Duodenal mucosa (tissue), 2 donors: ENCODE results near the gene ABI3BP.
"Not testable (repeated sequence)": the region's sequence is repeated elsewhere in the genome, so short reads cannot be mapped to it uniquely, and the experiment has no call there.

ENCODE experiments used
- H3K27ac ChIP-seq: one replicate; pipeline ENCODE4 v1.7.0; 2013; ENCODE audit warnings: low read depth, low read length
- H3K27me3 ChIP-seq, 2 donors: one replicate each; pipeline ENCODE4 v1.7.0; 2013; ENCODE audit warnings: low read length in 2 of 2, control low read depth in 1 of 2; ENCODE audit not compliant: insufficient read depth in 2 of 2, control insufficient read depth in 1 of 2
- H3K36me3 ChIP-seq, 2 donors: one replicate each; pipeline ENCODE4 v1.7.0; 2013; ENCODE audit warnings: low read length in 2 of 2, control low read depth in 1 of 2; ENCODE audit not compliant: insufficient read depth in 2 of 2, control insufficient read depth in 1 of 2
- H3K4me1 ChIP-seq, 2 donors: one replicate each; pipeline ENCODE4 v1.7.0; 2013; ENCODE audit warnings: low read length in 2 of 2, control low read depth in 1 of 2; ENCODE audit not compliant: insufficient read depth in 2 of 2, control insufficient read depth in 1 of 2
- H3K4me3 ChIP-seq, 2 donors: one replicate each; pipeline ENCODE4 v1.7.0; 2013; ENCODE audit warnings: low read length in 2 of 2, low read depth in 1 of 2
- H3K9ac ChIP-seq, 2 donors: one replicate each; pipeline ENCODE4 v1.7.0; 2013; ENCODE audit warnings: low read length in 2 of 2, low read depth in 1 of 2
- H3K9me3 ChIP-seq, 2 donors: one replicate each; pipeline ENCODE4 v1.7.0; 2013; ENCODE audit warnings: low read length in 2 of 2, control low read depth in 1 of 2; ENCODE audit not compliant: control insufficient read depth in 1 of 2

Gene ABI3BP

GRCh38 chr3:101026244-101026643 lies 33.0 kb upstream of the ABI3BP start:
- Histone ChIP-seq H3K9me3 (peaks cover 0 to 3% of the 10 kb centered on the region in 2 donors), H3K4me3 (no peak overlapping the region), H3K4me1 (no peaks in the 10 kb centered on the region)

GRCh38 chr3:101020351-101021015 lies 27.3 kb upstream of the ABI3BP start:
- Histone ChIP-seq H3K4me3 (no peak overlapping the region), H3K9ac (no peak overlapping the region), H3K27ac (no peak overlapping the region)

More at GRCh38 chr3:101026244-101026643, 33.0 kb upstream of the ABI3BP start:
- Histone ChIP-seq H3K9ac (no peak overlapping the region), H3K27ac (no peak overlapping the region), H3K27me3 (no peaks in the 10 kb centered on the region), H3K36me3 (no peaks in the 10 kb centered on the region)

DNA sequence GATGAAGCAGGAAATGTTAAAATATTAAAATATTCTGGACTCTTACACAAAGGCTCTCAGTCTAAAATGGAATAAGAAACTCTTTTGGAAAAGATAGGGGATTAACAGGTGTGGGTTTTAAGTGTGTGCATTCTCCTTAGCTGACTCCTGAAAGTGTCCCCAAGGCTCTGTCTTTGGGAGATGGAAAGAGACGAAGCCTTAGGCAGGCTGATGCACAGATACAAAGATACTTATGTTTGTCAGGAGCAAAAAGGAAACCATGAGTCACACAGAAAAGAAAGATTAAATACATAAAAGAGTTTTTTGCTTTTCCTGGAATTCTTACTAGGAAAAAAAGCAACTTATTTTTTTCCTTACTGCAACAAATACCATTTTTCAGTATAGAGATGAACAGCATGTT lies 23.8 kb upstream of the ABI3BP start:
- no peak overlapping the region for H3K27ac ChIP-seq
- H3K27me3 ChIP-seq: no peaks in the 10 kb centered on the region
- H3K9me3 ChIP-seq: no peaks in the 10 kb centered on the region
- no peaks in the 10 kb centered on the region for H3K4me1 ChIP-seq
- H3K4me3 ChIP-seq: no peak overlapping the region
- H3K36me3 ChIP-seq: no peaks in the 10 kb centered on the region
- H3K9ac ChIP-seq: no peak overlapping the region

More at GRCh38 chr3:101020351-101021015, 27.3 kb upstream of the ABI3BP start:
- no peaks in the 10 kb centered on the region for H3K36me3 ChIP-seq
- H3K9me3 ChIP-seq: no peaks in the 10 kb centered on the region
- no peaks in the 10 kb centered on the region for H3K4me1 ChIP-seq
- H3K27me3 ChIP-seq: no peaks in the 10 kb centered on the region

DNA sequence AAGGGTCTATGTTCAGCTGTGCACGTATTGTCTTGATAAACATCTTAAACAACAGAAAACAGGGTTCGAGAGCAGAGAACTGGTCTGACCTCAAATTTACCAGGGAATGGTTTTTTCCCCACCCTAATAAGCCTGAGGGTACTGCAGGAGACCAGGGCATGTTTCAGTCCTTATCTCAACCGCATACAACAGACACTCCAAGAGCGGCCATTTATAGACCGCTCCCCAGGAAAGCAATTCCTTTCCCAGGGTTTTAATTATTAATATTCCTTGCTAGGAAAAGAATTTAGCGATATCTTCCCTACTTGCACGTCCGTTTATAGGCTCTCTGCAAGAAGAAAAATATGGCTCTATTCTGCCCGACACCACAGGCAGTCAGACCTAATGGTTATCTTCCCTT lies 19.1 kb upstream of the ABI3BP start:
- H3K9me3 ChIP-seq, H3K27me3 ChIP-seq, H3K36me3 ChIP-seq, H3K4me1 ChIP-seq, H3K4me3 ChIP-seq, H3K9ac ChIP-seq, H3K27ac ChIP-seq: not testable (repeated sequence)

- H3K4me1 ChIP-seq: no peaks in the 10 kb centered on the region
- no peaks in the 10 kb centered on the region for H3K36me3 ChIP-seq
- no peak overlapping the region for H3K9ac ChIP-seq
- no peaks in the 10 kb centered on the region for H3K27me3 ChIP-seq
- H3K4me3 ChIP-seq: no peak overlapping the region
- no peaks in the 10 kb centered on the region for H3K9me3 ChIP-seq
- no peak overlapping the region for H3K27ac ChIP-seq
These were observed 17.9 kb upstream of the ABI3BP start for GRCh38 chr3:101011136-101011535.

DNA sequence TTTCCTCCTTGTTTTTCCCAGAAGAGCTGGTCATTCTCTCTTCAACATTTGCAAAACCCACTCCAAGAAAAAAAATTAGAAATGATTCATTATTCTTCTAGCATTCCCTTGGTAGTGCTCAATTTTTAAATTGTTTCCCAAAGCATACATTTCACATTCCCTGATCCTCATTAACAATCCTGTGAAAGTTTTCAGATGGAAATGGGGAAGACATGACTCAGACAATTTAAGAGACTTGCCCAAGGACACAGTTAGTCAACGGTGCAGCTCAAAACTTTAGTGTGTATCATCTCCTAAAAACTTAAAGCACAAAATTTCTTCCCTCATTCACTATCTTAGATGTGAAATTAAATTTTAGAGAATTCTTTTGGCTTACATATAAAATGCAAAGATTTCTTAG lies 17.1 kb upstream of the ABI3BP start:
- H3K4me3 ChIP-seq: no peak overlapping the region
- H3K36me3 ChIP-seq: no peaks in the 10 kb centered on the region
- H3K27ac ChIP-seq: no peak overlapping the region
- no peaks in the 10 kb centered on the region for H3K9me3 ChIP-seq
- H3K4me1 ChIP-seq: no peaks in the 10 kb centered on the region
- no peaks in the 10 kb centered on the region for H3K27me3 ChIP-seq
- no peak overlapping the region for H3K9ac ChIP-seq

DNA sequence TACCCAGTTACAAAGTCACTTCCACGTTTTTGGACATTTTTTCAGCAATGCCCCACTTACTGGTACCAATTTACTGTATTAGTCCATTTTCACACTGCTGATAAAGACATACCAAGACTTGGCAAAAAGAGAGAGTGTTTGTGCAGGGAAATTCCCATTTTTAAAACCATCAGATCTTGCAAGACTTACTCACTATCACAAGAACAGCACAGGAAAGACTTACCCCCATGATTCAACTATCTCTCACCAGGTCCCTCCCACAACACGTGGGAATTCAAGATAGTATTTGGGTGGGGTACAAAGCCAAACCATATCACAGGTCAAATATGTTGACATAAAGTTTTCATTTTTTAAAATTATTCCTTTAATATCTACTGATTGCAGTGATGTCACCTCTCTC lies 16.2 kb upstream of the ABI3BP start:
- Histone ChIP-seq H3K4me1 (no peaks in the 10 kb centered on the region), H3K4me3 (no peak overlapping the region), H3K9me3 (no peaks in the 10 kb centered on the region), H3K27ac (no peak overlapping the region), H3K36me3 (no peaks in the 10 kb centered on the region), H3K27me3 (no peaks in the 10 kb centered on the region), H3K9ac (no peak overlapping the region)

- Histone ChIP-seq H3K9me3 (no peaks in the 10 kb centered on the region), H3K27me3 (no peaks in the 10 kb centered on the region), H3K27ac (no peak overlapping the region), H3K4me3 (no peak overlapping the region), H3K4me1 (no peaks in the 10 kb centered on the region), H3K36me3 (no peaks in the 10 kb centered on the region), H3K9ac (no peak overlapping the region)
These were observed 5.9 kb upstream of the ABI3BP start for GRCh38 chr3:100999160-100999559.

GRCh38 chr3:100994809-100995208 lies 1.6 kb upstream of the ABI3BP start:
- Histone ChIP-seq H3K27ac (no peak overlapping the region), H3K27me3 (no peaks in the 10 kb centered on the region), H3K9me3 (no peaks in the 10 kb centered on the region), H3K4me1 (peaks cover 0 to 7% of the 10 kb centered on the region in 2 donors), H3K9ac (no peak overlapping the region), H3K36me3 (no peaks in the 10 kb centered on the region), H3K4me3 (no peak overlapping the region)

DNA sequence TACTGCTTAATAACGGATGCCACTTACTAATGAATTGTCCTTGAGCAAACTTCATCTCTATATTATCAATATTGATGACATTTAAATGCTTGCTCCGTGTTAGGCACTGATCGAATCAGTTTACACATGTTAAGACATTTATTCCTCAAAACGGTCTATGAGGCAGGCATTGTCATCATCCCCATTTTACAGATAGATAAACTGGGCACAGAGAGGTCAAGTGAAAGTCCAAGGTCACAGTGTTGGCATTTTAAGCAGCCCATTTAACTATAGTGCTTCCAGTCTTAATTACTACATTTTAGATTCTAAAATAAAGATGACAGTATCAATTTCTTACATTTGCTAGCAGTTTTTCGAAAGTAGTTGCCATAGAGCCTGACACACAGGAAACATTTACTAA lies 966 bp upstream of the ABI3BP start:
- no peaks in the 10 kb centered on the region for H3K27me3 ChIP-seq
- no peaks in the 10 kb centered on the region for H3K36me3 ChIP-seq
- no peaks in the 10 kb centered on the region for H3K9me3 ChIP-seq
- H3K27ac ChIP-seq: no peak overlapping the region
- peaks cover 0 to 7% of the 10 kb centered on the region in 2 donors for H3K4me1 ChIP-seq
- no peak overlapping the region for H3K9ac ChIP-seq
- no peak overlapping the region for H3K4me3 ChIP-seq
